Esophagus (tissue), 2 donors: ENCODE results near the gene CLEC3B. TPM values are rescaled to one million over a fixed set of nuclear protein-coding genes. Genes with fewer than 3 reads are reported as not detected.
A peak's percentile ranks its signal among the peaks of the same experiment; 100 is the strongest.

Experiments used
- H3K27ac ChIP-seq, 2 donors: one replicate each; pipeline ENCODE4 v1.5.1; 2013; ENCODE audit warnings: low read depth in 2 of 2, mild to moderate bottlenecking in 2 of 2, inconsistent platforms in 1 of 2, low read length in 1 of 2, moderate library complexity in 1 of 2
- H3K27me3 ChIP-seq, 2 donors: one replicate each; pipeline ENCODE4 v1.6.1; 2013; ENCODE audit warnings: low read length in 2 of 2, control low read depth in 1 of 2, mild to moderate bottlenecking in 1 of 2; ENCODE audit not compliant: insufficient read depth in 2 of 2, control insufficient read depth in 1 of 2
- H3K36me3 ChIP-seq, 2 donors: one replicate each; pipeline ENCODE4 v1.6.1; 2013; ENCODE audit warnings: low read length in 1 of 2; ENCODE audit not compliant: control insufficient read depth in 2 of 2, insufficient read depth in 2 of 2
- H3K4me1 ChIP-seq, 2 donors: one replicate each; pipeline ENCODE4 v1.6.1; 2013; ENCODE audit warnings: low read length in 1 of 2; ENCODE audit not compliant: control insufficient read depth in 2 of 2, insufficient read depth in 2 of 2
- H3K4me3 ChIP-seq, 2 donors: one replicate each; pipeline ENCODE4 v1.5.1; 2013; ENCODE audit warnings: low read length in 2 of 2, mild to moderate bottlenecking in 2 of 2, low read depth in 1 of 2, moderate library complexity in 1 of 2
- H3K9me3 ChIP-seq, 2 donors: one replicate each; pipeline ENCODE4 v1.6.1; 2013; ENCODE audit warnings: mild to moderate bottlenecking in 2 of 2, low read depth in 1 of 2, low read length in 1 of 2, moderate library complexity in 1 of 2; ENCODE audit not compliant: control insufficient read depth in 2 of 2, insufficient read depth in 1 of 2
- WGBS, 2 donors: extraction: QIAGEN DNeasy Blood & Tissue Kit; methylation state at CpG; one replicate each; pipeline ENCODE4 v1.1.7; 2013; 5-methylcytosine and 5-hydroxymethylcytosine counted together
- polyA plus RNA-seq, 2 donors: library from polyadenylated mRNA; stranded (reverse); fragments of 200-250 nt; gene quantifications; one replicate each; pipeline ENCODE4 v1.2.3, GENCODE V29; 2013
- donor health status: healthy with polysubstance abuse.
- donor health status: Bipolar disorder and iron deficiency.

Gene CLEC3B
- polyA plus RNA-seq, 2 donors: 7.5 to 12.6 TPM

- Histone ChIP-seq H3K4me3 (no peak overlapping the region), H3K4me1 (no peaks in the 10 kb centered on the region), H3K36me3 (peaks cover 6 to 18% of the 10 kb centered on the region in 2 donors), H3K27ac (no peak overlapping the region), H3K27me3 (no peaks in the 10 kb centered on the region), H3K9me3 (no peaks in the 10 kb centered on the region)
- WGBS, 2 donors: 67 to 75% methylated on average over 2 of the region's 2 CpGs
These were observed 23.9 kb upstream of the CLEC3B start for GRCh38 chr3:45002139-45002660.

- no peaks in the 10 kb centered on the region for H3K9me3 ChIP-seq
- 91% methylated on average over 3 of the region's 3 CpGs for WGBS, 2 donors
- H3K4me3 ChIP-seq: no peak overlapping the region
- no peak overlapping the region for H3K27ac ChIP-seq
- no peaks in the 10 kb centered on the region for H3K27me3 ChIP-seq
- no peaks in the 10 kb centered on the region for H3K4me1 ChIP-seq
- peaks cover 6 to 22% of the 10 kb centered on the region in 2 donors for H3K36me3 ChIP-seq
These were observed 23.4 kb upstream of the CLEC3B start for GRCh38 chr3:45002720-45003119.

- Histone ChIP-seq H3K4me1 (no peaks in the 10 kb centered on the region), H3K4me3 (no peak overlapping the region), H3K36me3 (peaks cover 6 to 24% of the 10 kb centered on the region in 2 donors), H3K27ac (no peak overlapping the region), H3K9me3 (no peaks in the 10 kb centered on the region), H3K27me3 (no peaks in the 10 kb centered on the region)
These were observed 22.7 kb upstream of the CLEC3B start for GRCh38 chr3:45003406-45003805.

GRCh38 chr3:45003859-45004258, 22.2 kb upstream of the CLEC3B start:
- Histone ChIP-seq H3K27ac (no peak overlapping the region), H3K27me3 (no peaks in the 10 kb centered on the region), H3K36me3 (peaks cover 3 to 21% of the 10 kb centered on the region in 2 donors), H3K4me3 (no peak overlapping the region), H3K4me1 (no peaks in the 10 kb centered on the region), H3K9me3 (no peaks in the 10 kb centered on the region)
- 95 to 100% methylated on average over 2 of the region's 2 CpGs for WGBS, 2 donors

- H3K36me3 ChIP-seq: peaks cover 0 to 18% of the 10 kb centered on the region in 2 donors
- H3K27me3 ChIP-seq: no peaks in the 10 kb centered on the region
- H3K27ac ChIP-seq: no peak overlapping the region
- H3K9me3 ChIP-seq: no peaks in the 10 kb centered on the region
- no peak overlapping the region for H3K4me3 ChIP-seq
- H3K4me1 ChIP-seq: peaks cover 0 to 3% of the 10 kb centered on the region in 2 donors
- WGBS, 2 donors: 93 to 94% methylated on average over 8 of the region's 8 CpGs
These were observed 19.0 kb upstream of the CLEC3B start for GRCh38 chr3:45007091-45007490.

GRCh38 chr3:45008117-45008516, 18.0 kb upstream of the CLEC3B start:
- H3K27me3 ChIP-seq: no peaks in the 10 kb centered on the region
- H3K9me3 ChIP-seq: no peaks in the 10 kb centered on the region
- 100% methylated on average over 1 of the region's 1 CpG for WGBS, 2 donors
- peaks cover 0 to 15% of the 10 kb centered on the region in 2 donors for H3K36me3 ChIP-seq
- no peak overlapping the region for H3K4me3 ChIP-seq
- no peak overlapping the region for H3K27ac ChIP-seq
- H3K4me1 ChIP-seq: peaks cover 0 to 3% of the 10 kb centered on the region in 2 donors

- 92 to 99% methylated on average over 1 of the region's 1 CpG for WGBS, 2 donors
- no peaks in the 10 kb centered on the region for H3K9me3 ChIP-seq
- H3K27me3 ChIP-seq: no peaks in the 10 kb centered on the region
- H3K4me1 ChIP-seq: peaks cover 0 to 3% of the 10 kb centered on the region in 2 donors
- peaks cover 0 to 14% of the 10 kb centered on the region in 2 donors for H3K36me3 ChIP-seq
- no peak overlapping the region for H3K27ac ChIP-seq
- H3K4me3 ChIP-seq: no peak overlapping the region
These were observed 16.2 kb upstream of the CLEC3B start for GRCh38 chr3:45009868-45010267.

GRCh38 chr3:45010811-45011333, 15.2 kb upstream of the CLEC3B start:
- Histone ChIP-seq H3K27me3 (no peaks in the 10 kb centered on the region), H3K4me3 (no peak overlapping the region), H3K27ac (peak overlapping the region in 1 of 2 donors; percentile 87), H3K9me3 (no peaks in the 10 kb centered on the region), H3K36me3 (peaks cover 0 to 19% of the 10 kb centered on the region in 2 donors), H3K4me1 (peaks cover 0 to 3% of the 10 kb centered on the region in 2 donors)
- WGBS, 2 donors: 35 to 51% methylated on average over 3 of the region's 3 CpGs

- Histone ChIP-seq H3K36me3 (peaks cover 0 to 20% of the 10 kb centered on the region in 2 donors), H3K9me3 (no peaks in the 10 kb centered on the region), H3K27me3 (no peaks in the 10 kb centered on the region), H3K4me1 (peaks cover 0 to 3% of the 10 kb centered on the region in 2 donors), H3K4me3 (no peak overlapping the region), H3K27ac (peak overlapping the region; percentile 73 to 87)
- WGBS, 2 donors: 26 to 36% methylated on average over 7 of the region's 7 CpGs
These were observed 14.2 kb upstream of the CLEC3B start for GRCh38 chr3:45011756-45012508.
